NCI-H2227 treated with DMSO at 0.1 percent for 48 hours (cell line): ENCODE measurements around the gene PIGL.
A peak's percentile ranks its signal among the peaks of the same experiment; 100 is the strongest.
"Not testable (repeated sequence)": the region's sequence is repeated elsewhere in the genome, so short reads cannot be mapped to it uniquely, and the experiment has no call there.

Experiments used
- DNase-seq: peaks from one replicate; lab custom pipeline; 2025; lab: John Stamatoyannopoulos, UW

Gene PIGL

GRCh38 chr17:16217002-16217635, at the start of gene PIGL:
Gene PIGL (plus strand): TSS chr17:16217210. CDS start chr17:16217227, 17 bp downstream.
- DNase-seq = peak; percentile 80

- no peak for DNase-seq
Measured at GRCh38 chr17:16171613-16172012, 45.4 kb upstream of the PIGL start.

- no peak for DNase-seq
Measured at GRCh38 chr17:16178836-16179235, 38.2 kb upstream of the PIGL start.

- DNase-seq = no peak
Measured at GRCh38 chr17:16181581-16181980, 35.4 kb upstream of the PIGL start.

GRCh38 chr17:16187642-16188041, 29.4 kb upstream of the PIGL start:
- DNase-seq = no peak

GRCh38 chr17:16189791-16190348, 27.1 kb upstream of the PIGL start:
- no peak for DNase-seq

GRCh38 chr17:16190703-16191360, 26.2 kb upstream of the PIGL start:
- DNase-seq = no peak

- DNase-seq = no peak
Measured at GRCh38 chr17:16191604-16192003, 25.4 kb upstream of the PIGL start.

GRCh38 chr17:16194307-16194835, 22.6 kb upstream of the PIGL start:
- DNase-seq = not testable (repeated sequence)

- DNase-seq = no peak
Measured at GRCh38 chr17:16197276-16197675, 19.7 kb upstream of the PIGL start.

- peak; percentile 23 for DNase-seq
Measured at GRCh38 chr17:16199093-16199492, 17.9 kb upstream of the PIGL start.

- not testable (repeated sequence) for DNase-seq
Measured at GRCh38 chr17:16201693-16202131, 15.3 kb upstream of the PIGL start.

GRCh38 chr17:16202554-16203500, 14.2 kb upstream of the PIGL start:
- DNase-seq = peak; percentile 0

- DNase-seq = not testable (repeated sequence)
Measured at GRCh38 chr17:16204763-16205162, 12.2 kb upstream of the PIGL start.

GRCh38 chr17:16211590-16211989, 5.4 kb upstream of the PIGL start:
- DNase-seq = no peak

GRCh38 chr17:16212793-16213192, 4.2 kb upstream of the PIGL start:
- DNase-seq = no peak

GRCh38 chr17:16214190-16215001, 2.6 kb upstream of the PIGL start:
- no peak for DNase-seq

- DNase-seq = no peak
Measured at GRCh38 chr17:16215002-16215272, 2.1 kb upstream of the PIGL start.

GRCh38 chr17:16215273-16215964, 1.6 kb upstream of the PIGL start, which contains the start of gene NCOR1:
Gene NCOR1 (minus strand): TSS chr17:16215534. CDS start chr17:16194569, 20,965 bp downstream.
- DNase-seq = peak; percentile 76

- no peak for DNase-seq
Measured at GRCh38 chr17:16215965-16216316, 1.1 kb upstream of the PIGL start.
